CD4-positive, CD25-positive, alpha-beta regulatory T cell (primary cell): ENCODE measurements around the gene FUS. TPM values are rescaled to one million over a fixed set of nuclear protein-coding genes. Genes with fewer than 3 reads are reported as not detected.

ENCODE experiments used
- ATAC-seq, 2 donors: fragments of 150-1000 bp; cut with Tn5 transposase; one replicate each; pipeline ENCODE4 v1.10.0; 2021; ENCODE audit warnings: low read depth in 2 of 2, moderate number of reproducible peaks in 2 of 2, moderate library complexity in 1 of 2
- DNase-seq, 3 donors: peaks; one replicate each; pipeline versions ENCODE4 v3.0.0 to v3.0.0-alpha.2; 2012 to 2022; ENCODE audit warnings: mixed read lengths in 1 of 3
- H3K27ac ChIP-seq: one replicate; pipeline ENCODE4 v1.7.0; 2013; ENCODE audit warnings: mild to moderate bottlenecking, low read length; ENCODE audit not compliant: insufficient read depth, poor library complexity, severe bottlenecking
- H3K27me3 ChIP-seq: one replicate; pipeline ENCODE4 v1.7.0; 2013; ENCODE audit warnings: low read length; ENCODE audit not compliant: control insufficient read depth, insufficient read depth
- H3K36me3 ChIP-seq: one replicate; pipeline ENCODE4 v1.7.0; 2013; ENCODE audit warnings: mild to moderate bottlenecking, low read length, moderate library complexity; ENCODE audit not compliant: control insufficient read depth, insufficient read depth
- H3K4me1 ChIP-seq: 2 replicates; pipeline ENCODE4 v1.7.0; 2013; ENCODE audit warnings: mild to moderate bottlenecking, low read length; ENCODE audit not compliant: insufficient read depth, control insufficient read depth, poor library complexity, severe bottlenecking
- H3K4me3 ChIP-seq: one replicate; pipeline ENCODE4 v1.7.0; 2013; ENCODE audit warnings: low read depth, mild to moderate bottlenecking, low read length, moderate library complexity
- H3K9me3 ChIP-seq, 2 experiments: 1 replicate in 1 of 2; 2 replicates in 1 of 2; pipeline ENCODE4 v1.7.0; 2013; ENCODE audit warnings: low read length in 2 of 2, mild to moderate bottlenecking in 1 of 2, moderate library complexity in 1 of 2; ENCODE audit not compliant: control insufficient read depth in 2 of 2
- H3K27ac Mint-ChIP-seq, 3 donors: one replicate each; pipeline ENCODE4 v1.8.0; 2020 to 2022; ENCODE audit warnings: mild to moderate bottlenecking in 3 of 3, mixed read lengths in 3 of 3, moderate library complexity in 2 of 3
- H3K27me3 Mint-ChIP-seq: one replicate; pipeline ENCODE4 v1.8.0; 2022; ENCODE audit warnings: mild to moderate bottlenecking, mixed read lengths
- H3K36me3 Mint-ChIP-seq: one replicate; pipeline ENCODE4 v1.8.0; 2020; ENCODE audit warnings: mixed read lengths
- H3K4me1 Mint-ChIP-seq, 4 donors: one replicate each; pipeline ENCODE4 v1.8.0; 2020 to 2022; ENCODE audit warnings: mixed read lengths in 4 of 4, mild to moderate bottlenecking in 1 of 4
- H3K4me3 Mint-ChIP-seq, 4 donors: one replicate each; pipeline ENCODE4 v1.8.0; 2020 to 2022; ENCODE audit warnings: mild to moderate bottlenecking in 4 of 4, mixed read lengths in 4 of 4, moderate library complexity in 3 of 4
- H3K9me3 Mint-ChIP-seq, 7 donors: one replicate each; pipeline ENCODE4 v1.8.0; 2020 to 2022; ENCODE audit warnings: mixed read lengths in 7 of 7, mild to moderate bottlenecking in 3 of 7, moderate library complexity in 2 of 7
- polyA plus RNA-seq, 4 donors: library from polyadenylated mRNA; unstranded; fragments of 300-500 nt; fragmentation: Illumina TruSeq; gene quantifications; one replicate each; pipeline ENCODE4 v1.2.3, GENCODE V29; 2021
- total RNA-seq: library from RNA; stranded (reverse); gene quantifications from one replicate; pipeline ENCODE4 v1.2.3, GENCODE V29; 2022

FUS gene
- total and polyA plus RNA-seq, 5 donors from 2014 or later: 119 to 918 (median 133) TPM

DNA sequence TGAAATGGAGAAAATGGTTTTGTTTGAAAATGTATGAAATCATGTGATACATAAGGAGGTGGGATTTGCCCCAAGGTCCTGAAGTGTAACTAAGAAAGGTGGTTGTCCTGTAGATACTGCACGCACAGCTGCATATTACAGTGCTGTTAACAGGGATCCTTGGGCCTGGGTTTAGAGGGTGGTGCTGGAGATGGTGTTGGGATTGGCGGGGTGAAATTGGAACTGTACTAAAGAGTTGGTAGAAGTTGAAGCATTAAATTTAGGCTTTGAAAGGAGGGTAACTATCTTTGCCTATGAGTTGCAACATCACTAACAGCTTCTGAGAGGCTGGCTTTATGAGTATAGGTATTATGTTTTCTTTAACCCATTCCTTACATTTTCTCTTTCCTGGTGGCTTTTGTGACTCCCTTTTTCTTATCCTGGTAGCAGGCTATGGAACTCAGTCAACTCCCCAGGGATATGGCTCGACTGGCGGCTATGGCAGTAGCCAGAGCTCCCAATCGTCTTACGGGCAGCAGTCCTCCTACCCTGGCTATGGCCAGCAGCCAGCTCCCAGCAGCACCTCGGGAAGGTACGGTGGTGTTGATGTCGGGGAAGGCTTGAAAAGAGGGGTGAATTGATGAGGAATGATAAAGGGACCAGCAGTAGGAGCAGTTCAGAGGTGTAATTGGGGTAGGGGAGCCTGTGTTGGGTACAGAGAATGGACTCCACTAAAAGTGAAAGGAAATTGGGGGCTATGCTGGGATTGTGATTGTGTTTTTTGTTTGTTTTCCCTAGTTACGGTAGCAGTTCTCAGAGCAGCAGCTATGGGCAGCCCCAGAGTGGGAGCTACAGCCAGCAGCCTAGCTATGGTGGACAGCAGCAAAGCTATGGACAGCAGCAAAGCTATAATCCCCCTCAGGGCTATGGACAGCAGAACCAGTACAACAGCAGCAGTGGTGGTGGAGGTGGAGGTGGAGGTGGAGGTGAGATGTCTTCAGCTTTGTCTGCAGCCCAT is 3.8 kb downstream of the FUS start:
- H3K4me3 ChIP-seq: peak overlapping the region; percentile 87
- H3K27ac Mint-ChIP-seq: peak overlapping the region in 2 of 3 donors; percentile 51 to 83

DNA sequence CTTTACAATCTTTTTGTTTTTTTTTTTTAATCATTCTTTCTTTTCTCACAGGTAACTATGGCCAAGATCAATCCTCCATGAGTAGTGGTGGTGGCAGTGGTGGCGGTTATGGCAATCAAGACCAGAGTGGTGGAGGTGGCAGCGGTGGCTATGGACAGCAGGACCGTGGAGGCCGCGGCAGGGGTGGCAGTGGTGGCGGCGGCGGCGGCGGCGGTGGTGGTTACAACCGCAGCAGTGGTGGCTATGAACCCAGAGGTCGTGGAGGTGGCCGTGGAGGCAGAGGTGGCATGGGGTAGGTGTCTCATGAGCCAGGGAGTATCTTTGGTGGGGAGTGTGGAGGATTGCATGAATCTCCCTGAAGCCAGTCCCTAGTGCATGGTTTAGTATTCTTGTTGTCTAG is 4.9 kb downstream of the FUS start:
- Mint-ChIP-seq H3K27ac (peak overlapping the region in 2 of 3 donors; percentile 3 to 60), H3K4me3 (peak overlapping the region; percentile 22 to 87 (median 73)), H3K9me3 (peaks cover 0 to 5% (median 0%) of the 10 kb centered on the region in 7 donors), H3K27me3 (peaks cover 14% of the 10 kb centered on the region), H3K36me3 (peaks cover 80% of the 10 kb centered on the region), H3K4me1 (peaks cover 49 to 85% (median 73%) of the 10 kb centered on the region in 4 donors)
- H3K9me3 ChIP-seq: no peaks in the 10 kb centered on the region
- H3K4me1 ChIP-seq: peaks cover 57% of the 10 kb centered on the region
- H3K36me3 ChIP-seq: peaks cover 80% of the 10 kb centered on the region
- no peak overlapping the region for H3K27ac ChIP-seq
- ATAC-seq (no peak), DNase-seq (no peak)
- no peaks in the 10 kb centered on the region for H3K27me3 ChIP-seq
- H3K4me3 ChIP-seq: no peak overlapping the region

More for the DNA sequence above, 3.8 kb downstream of the FUS start:
- Histone ChIP-seq H3K9me3 (no peaks in the 10 kb centered on the region), H3K27me3 (no peaks in the 10 kb centered on the region), H3K36me3 (peaks cover 68% of the 10 kb centered on the region), H3K4me1 (peaks cover 60% of the 10 kb centered on the region), H3K27ac (peak overlapping the region; percentile 30)
- Mint-ChIP-seq H3K9me3 (peaks cover 0 to 5% (median 0%) of the 10 kb centered on the region in 7 donors), H3K36me3 (peaks cover 68% of the 10 kb centered on the region), H3K4me1 (peaks cover 44 to 83% (median 66%) of the 10 kb centered on the region in 4 donors), H3K4me3 (peak overlapping the region; percentile 95 to 99 (median 98)), H3K27me3 (peaks cover 17% of the 10 kb centered on the region)
- ATAC-seq (no peak), DNase-seq (no peak)

DNA sequence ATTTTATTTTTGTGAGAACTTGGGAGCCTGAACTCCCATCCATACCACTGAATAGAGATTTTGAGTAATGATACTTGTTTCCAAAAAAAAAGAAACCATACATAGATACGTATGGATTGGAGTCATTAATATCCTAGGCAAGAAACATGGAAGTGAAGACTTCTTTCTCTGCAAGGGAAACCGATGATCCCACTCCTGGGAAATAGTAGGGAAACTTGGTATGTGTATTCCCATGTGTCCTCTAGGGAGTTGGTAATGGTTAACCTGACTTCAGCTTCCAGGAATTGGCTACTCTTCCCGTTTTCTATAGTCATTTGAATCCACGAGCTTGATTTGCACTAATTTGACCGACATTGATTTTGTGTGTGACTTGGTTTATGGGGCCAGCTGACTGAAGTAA is 5.4 kb downstream of the FUS start:
- no peaks in the 10 kb centered on the region for H3K9me3 ChIP-seq
- Mint-ChIP-seq H3K4me1 (peaks cover 49 to 88% (median 75%) of the 10 kb centered on the region in 4 donors), H3K36me3 (peaks cover 84% of the 10 kb centered on the region), H3K27me3 (peaks cover 10% of the 10 kb centered on the region), H3K9me3 (peaks cover 0 to 5% (median 0%) of the 10 kb centered on the region in 7 donors), H3K4me3 (peak overlapping the region in 3 of 4 donors; percentile 42 to 87 (median 70)), H3K27ac (peak overlapping the region in 2 of 3 donors; percentile 3 to 60)
- peak overlapping the region; percentile 37 for H3K4me3 ChIP-seq
- H3K36me3 ChIP-seq: peaks cover 84% of the 10 kb centered on the region
- no peak overlapping the region for H3K27ac ChIP-seq
- no peak for ATAC-seq
- no peaks in the 10 kb centered on the region for H3K27me3 ChIP-seq
- DNase-seq: no peak
- peaks cover 57% of the 10 kb centered on the region for H3K4me1 ChIP-seq

DNA sequence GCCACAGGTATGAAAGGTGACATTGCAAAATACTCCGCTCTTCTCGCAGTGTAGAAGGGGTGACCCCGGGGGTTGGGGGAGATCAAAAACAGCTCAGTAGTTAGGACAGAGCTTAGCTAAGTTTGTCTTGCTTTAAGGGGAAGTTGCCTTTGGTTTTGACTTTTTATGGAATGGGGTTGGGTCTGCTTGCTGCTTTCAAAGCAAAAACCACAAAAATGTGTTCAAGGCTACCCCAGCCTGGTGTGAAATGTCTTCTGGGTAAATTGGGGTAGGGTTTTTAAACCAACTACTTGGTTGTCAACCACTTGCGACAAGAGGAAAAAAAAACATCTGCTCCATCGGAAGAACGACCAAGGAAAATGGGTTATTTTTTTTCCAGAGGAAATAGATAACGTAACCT is 6.2 kb downstream of the FUS start:
- Mint-ChIP-seq H3K4me1 (peaks cover 48 to 94% (median 82%) of the 10 kb centered on the region in 4 donors), H3K27me3 (peaks cover 5% of the 10 kb centered on the region), H3K4me3 (peak overlapping the region; percentile 17 to 87 (median 52)), H3K9me3 (peaks cover 0 to 3% (median 0%) of the 10 kb centered on the region in 7 donors), H3K27ac (peak overlapping the region in 1 of 3 donors; percentile 65), H3K36me3 (peaks cover 91% of the 10 kb centered on the region)
- no peaks in the 10 kb centered on the region for H3K9me3 ChIP-seq
- H3K36me3 ChIP-seq: peaks cover 93% of the 10 kb centered on the region
- no peak overlapping the region for H3K27ac ChIP-seq
- no peaks in the 10 kb centered on the region for H3K27me3 ChIP-seq
- H3K4me3 ChIP-seq: peak overlapping the region; percentile 11
- ATAC-seq: no peak
- peaks cover 55% of the 10 kb centered on the region for H3K4me1 ChIP-seq
- no peak for DNase-seq

GRCh38 chr16:31186930-31187807 is 7.2 kb downstream of the FUS start:
- H3K9me3 Mint-ChIP-seq: peaks cover 0 to 2% (median 0%) of the 10 kb centered on the region in 7 donors
- no peak overlapping the region for H3K27ac ChIP-seq
- H3K4me1 Mint-ChIP-seq: peaks cover 50 to 92% (median 81%) of the 10 kb centered on the region in 4 donors
- H3K9me3 ChIP-seq: no peaks in the 10 kb centered on the region
- peaks cover 93% of the 10 kb centered on the region for H3K36me3 Mint-ChIP-seq
- no peaks in the 10 kb centered on the region for H3K27me3 Mint-ChIP-seq
- no peaks in the 10 kb centered on the region for H3K27me3 ChIP-seq
- peaks cover 99% of the 10 kb centered on the region for H3K36me3 ChIP-seq
- H3K4me1 ChIP-seq: peaks cover 45% of the 10 kb centered on the region
- H3K27ac Mint-ChIP-seq: peak overlapping the region in 2 of 3 donors; percentile 26 to 28
- peak overlapping the region; percentile 1 to 87 (median 10) for H3K4me3 Mint-ChIP-seq
- no peak overlapping the region for H3K4me3 ChIP-seq
- no peak for DNase-seq
- ATAC-seq: no peak

DNA sequence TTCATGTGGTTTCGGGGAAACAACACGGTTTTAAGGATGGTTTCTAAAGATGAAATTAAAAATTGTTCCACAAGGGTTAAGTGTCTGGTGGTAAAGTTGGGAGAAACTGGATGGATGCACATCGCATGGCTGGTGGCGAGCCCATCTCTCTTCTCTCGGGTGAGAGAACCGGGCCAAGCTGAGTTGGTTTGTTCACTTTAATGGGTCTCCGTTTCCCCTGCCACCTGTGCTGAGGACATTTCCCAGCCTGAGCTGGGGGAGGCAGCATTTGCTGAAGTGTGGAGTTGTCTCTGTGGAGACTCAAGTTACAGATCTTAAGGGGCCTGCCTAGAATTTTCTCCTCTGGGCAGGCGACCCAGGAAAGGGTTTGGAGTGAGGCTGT is 7.9 kb downstream of the FUS start:
- Mint-ChIP-seq H3K4me1 (peaks cover 51 to 88% (median 76%) of the 10 kb centered on the region in 4 donors), H3K27ac (peak overlapping the region in 1 of 3 donors; percentile 28), H3K9me3 (peaks cover 0 to 2% (median 0%) of the 10 kb centered on the region in 7 donors), H3K4me3 (peak overlapping the region in 1 of 4 donors; percentile 87), H3K36me3 (peaks cover 88% of the 10 kb centered on the region), H3K27me3 (peaks cover 3% of the 10 kb centered on the region)
- Histone ChIP-seq H3K4me1 (peaks cover 39% of the 10 kb centered on the region), H3K9me3 (no peaks in the 10 kb centered on the region), H3K4me3 (no peak overlapping the region), H3K27ac (no peak overlapping the region), H3K27me3 (no peaks in the 10 kb centered on the region), H3K36me3 (peaks cover 99% of the 10 kb centered on the region)
- no peak for DNase-seq
- no peak for ATAC-seq
